HG02610 (cell line): ENCODE measurements around the gene MED12L.
"Not testable (repeated sequence)": the region's sequence is repeated elsewhere in the genome, so short reads cannot be mapped to it uniquely, and the experiment has no call there.

Experiments
- ATAC-seq: cut with Tn5 transposase; IDR thresholded peaks from one replicate; pipeline ENCODE4 v1.9.1; 2021; ENCODE audit warnings: mild to moderate bottlenecking, moderate library complexity; ENCODE audit not compliant: unreplicated experiment

The MED12L gene, protein sequence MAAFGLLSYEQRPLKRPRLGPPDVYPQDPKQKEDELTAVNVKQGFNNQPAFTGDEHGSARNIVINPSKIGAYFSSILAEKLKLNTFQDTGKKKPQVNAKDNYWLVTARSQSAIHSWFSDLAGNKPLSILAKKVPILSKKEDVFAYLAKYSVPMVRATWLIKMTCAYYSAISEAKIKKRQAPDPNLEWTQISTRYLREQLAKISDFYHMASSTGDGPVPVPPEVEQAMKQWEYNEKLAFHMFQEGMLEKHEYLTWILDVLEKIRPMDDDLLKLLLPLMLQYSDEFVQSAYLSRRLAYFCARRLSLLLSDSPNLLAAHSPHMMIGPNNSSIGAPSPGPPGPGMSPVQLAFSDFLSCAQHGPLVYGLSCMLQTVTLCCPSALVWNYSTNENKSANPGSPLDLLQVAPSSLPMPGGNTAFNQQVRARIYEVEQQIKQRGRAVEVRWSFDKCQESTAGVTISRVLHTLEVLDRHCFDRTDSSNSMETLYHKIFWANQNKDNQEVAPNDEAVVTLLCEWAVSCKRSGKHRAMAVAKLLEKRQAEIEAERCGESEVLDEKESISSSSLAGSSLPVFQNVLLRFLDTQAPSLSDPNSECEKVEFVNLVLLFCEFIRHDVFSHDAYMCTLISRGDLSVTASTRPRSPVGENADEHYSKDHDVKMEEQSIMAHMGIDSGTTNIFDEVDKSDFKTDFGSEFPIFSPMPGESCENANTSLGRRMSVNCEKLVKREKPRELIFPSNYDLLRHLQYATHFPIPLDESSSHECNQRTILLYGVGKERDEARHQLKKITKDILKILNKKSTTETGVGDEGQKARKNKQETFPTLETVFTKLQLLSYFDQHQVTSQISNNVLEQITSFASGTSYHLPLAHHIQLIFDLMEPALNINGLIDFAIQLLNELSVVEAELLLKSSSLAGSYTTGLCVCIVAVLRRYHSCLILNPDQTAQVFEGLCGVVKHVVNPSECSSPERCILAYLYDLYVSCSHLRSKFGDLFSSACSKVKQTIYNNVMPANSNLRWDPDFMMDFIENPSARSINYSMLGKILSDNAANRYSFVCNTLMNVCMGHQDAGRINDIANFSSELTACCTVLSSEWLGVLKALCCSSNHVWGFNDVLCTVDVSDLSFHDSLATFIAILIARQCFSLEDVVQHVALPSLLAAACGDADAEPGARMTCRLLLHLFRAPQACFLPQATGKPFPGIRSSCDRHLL (N-terminal part only)

DNA sequence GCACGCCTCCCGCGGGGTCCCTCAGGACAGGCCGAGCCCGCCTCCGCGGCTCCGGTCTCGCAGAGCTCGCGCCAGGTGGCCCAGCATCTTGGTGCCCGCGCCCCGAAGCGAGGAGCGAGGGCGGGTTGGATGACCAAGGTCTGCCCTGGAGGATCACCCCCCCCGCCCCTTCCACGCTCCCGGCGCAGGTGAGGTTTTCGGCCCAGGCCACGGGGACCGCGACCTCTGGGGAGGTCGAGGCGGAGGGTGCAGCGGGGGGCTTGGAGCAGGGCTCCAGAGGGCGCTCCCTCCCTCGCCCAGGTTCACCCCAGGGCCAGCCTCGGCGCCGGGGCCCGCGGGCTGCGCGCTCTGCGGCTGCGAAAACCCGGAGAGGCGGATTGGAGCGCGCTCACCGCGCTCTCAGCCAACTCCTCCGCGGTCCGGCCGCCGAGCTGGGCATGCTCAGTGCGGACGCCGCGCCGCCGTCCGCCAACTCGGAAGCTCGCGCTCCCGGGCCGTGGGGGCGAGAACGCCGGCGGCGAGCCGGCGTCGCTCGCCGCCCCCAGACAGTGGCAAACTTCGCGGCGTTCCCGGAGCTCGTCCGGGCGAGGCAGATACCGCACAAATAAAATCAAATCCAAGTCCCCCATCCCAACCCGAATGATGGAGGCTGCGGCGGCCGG is at the start of gene MED12L:
Gene MED12L (plus strand): TSS at position 438 of the 662 bp plus-strand sequence. CDS start 1,263 bp downstream, outside the sequence.
- ATAC-seq = peak; percentile 70

DNA sequence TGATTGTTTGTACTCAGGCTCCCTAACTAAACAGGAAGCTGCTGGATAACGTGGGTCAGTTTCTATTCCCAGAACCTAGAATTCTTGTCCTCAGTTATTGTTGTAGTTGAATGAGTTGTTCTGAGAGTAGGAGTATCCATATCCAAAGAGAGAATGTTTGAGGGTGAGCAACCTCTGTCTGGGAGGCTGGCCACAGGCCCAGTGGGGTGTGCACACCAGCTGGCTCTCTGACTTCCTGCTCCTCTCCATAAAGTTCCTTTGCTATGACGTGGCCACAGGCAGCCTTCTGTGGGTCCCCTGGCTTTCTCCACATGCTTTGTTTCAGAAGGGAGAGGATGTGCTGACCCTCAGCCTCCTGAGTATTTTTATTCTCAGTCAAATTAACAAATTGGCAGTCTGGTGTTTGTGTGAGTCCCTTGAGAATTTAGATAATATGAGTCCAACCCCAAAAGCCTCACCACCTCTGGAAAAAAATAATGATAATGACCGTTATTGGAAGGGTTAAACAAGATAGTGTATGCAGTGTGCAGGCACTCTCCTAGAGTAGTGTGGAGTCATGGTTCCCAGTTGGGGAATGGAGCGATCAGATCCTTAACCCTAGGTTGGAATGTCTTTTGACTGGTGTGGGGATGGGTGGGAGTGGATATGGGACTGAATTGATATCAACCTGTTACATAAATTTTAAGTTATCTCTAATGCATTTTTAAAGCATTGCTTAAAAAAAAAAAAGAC is 47.6 kb upstream of the MED12L start:
- ATAC-seq = no peak

DNA sequence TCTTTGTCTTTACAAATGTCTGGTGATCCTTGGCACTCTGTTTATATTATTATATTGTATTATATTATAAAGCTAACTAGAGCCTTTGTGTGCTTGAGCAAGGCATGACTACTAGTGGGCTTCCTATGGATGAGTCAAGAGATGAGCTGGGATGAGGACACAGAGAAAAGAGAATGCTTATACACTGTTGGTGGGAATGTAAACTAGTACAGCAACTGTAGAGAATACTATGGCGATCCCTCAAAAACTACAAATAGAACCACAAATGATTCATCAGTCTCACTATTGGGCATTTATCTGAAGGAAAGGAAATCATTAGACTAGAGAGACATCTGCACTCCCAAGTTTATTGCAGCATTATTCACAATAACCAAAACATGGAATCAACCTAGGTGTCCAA is 40.8 kb upstream of the MED12L start:
- no peak for ATAC-seq

DNA sequence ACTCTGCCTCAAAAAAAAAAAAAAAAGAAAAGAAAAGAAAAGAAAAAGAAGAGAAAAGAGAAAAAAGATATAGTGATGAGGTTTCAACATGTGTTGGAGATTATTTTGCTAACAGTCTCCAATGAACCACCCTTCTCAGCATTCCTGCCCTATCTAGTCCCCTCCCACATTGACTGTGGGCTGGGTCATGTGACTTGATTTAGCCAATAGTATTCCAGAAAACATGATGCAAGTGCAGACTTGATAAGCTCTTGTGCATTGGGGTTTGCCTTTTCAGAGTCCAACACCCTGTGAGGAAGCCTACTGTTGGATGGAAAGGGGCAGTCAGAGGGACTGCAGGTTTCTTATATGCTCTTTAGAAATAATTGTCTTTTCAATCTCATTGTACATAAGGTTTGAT is 37.8 kb upstream of the MED12L start:
- no peak for ATAC-seq

DNA sequence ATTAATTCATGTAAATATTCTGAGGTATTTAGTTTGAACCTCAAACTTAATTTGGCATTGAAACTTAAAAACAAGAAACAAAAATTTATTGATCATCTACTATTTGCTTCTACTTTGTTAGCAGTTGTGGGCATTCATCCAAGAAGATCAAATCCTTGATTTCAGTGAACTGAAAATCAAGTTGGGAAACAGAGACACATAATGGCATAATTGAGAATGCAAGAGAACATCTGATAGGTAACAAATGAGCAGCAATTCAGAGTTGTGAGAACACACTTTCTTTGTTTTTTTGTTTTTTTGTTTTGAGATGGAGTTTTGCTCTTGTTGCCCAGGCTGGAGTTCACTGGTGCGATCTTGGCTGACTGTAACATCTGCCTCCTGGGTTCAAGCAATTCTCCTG is 33.9 kb upstream of the MED12L start:
- ATAC-seq = no peak

DNA sequence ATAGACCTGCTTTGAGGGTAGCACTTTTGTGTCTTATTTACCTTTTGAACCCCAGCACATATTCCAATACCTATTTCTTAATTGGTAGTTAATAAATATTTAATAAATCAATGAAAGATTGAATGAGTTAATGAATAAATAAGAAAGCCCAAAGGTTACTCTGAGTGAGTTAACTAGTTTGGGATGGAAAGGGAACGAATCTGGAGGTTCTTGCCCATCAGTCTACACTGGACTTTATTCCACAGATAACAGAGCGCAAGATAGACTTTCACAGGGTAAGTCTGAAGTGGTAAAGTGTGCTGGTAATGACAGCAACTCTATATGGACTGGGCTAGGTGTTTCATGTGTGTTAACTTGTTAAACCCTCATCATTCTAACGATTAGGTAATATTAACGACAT is 33.1 kb upstream of the MED12L start:
- ATAC-seq = no peak

DNA sequence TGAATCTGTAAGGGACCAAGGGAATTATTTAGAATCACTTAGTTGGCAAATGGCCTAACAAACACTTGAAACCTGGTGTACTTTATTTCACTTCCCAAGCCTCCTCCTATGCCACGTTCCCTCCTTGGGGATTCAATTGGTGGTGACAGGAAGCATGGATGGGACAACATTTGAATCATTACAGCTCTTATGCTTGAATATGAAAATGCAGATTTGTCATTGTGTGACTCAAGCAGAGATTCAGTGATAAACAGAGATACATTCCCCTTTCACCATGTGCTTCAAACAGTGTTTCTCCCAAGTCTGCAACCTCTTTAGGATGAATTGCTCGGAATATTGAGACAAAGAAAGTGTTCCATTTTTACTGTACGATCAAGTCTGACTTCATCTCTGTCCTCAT is 32.7 kb upstream of the MED12L start:
- no peak for ATAC-seq

DNA sequence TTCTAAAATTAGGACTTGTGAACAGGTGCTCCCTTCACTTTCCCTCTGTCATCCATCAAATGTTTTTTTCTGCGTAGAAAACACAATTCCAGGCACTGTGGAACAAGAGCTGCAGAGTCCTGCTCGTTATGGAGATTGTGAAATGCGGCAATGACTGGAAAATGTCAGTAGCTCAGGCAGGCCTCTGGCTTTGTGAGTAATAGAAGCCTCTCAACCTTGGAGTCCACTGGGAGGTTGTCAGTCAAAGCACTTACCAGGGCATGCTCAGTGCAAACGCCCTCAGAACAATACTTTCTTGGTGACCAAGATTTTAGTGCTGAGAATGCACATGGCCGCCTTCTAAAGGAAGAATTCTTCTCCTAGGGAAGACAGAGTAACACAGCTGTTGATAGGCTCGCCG is 26.7 kb upstream of the MED12L start:
- ATAC-seq = no peak

DNA sequence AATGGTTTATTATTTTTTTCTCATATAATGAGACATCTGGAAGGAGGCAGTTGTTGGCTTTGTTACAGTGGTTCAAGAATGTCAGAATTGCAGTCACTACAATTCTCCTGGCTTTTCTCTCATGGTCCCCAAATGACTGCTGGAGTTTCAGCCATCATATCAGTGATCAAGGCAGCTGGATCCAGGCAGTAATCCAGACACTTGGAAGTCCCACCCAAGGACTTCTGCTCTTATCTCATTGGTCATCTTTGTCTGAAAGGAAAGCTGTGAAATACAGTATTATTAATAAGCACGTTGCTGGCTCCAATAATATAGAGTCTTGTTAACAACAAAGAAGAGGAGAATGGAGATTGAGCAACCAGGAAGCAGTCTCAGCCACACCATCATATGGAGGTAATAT is 22.9 kb upstream of the MED12L start:
- ATAC-seq = no peak

DNA sequence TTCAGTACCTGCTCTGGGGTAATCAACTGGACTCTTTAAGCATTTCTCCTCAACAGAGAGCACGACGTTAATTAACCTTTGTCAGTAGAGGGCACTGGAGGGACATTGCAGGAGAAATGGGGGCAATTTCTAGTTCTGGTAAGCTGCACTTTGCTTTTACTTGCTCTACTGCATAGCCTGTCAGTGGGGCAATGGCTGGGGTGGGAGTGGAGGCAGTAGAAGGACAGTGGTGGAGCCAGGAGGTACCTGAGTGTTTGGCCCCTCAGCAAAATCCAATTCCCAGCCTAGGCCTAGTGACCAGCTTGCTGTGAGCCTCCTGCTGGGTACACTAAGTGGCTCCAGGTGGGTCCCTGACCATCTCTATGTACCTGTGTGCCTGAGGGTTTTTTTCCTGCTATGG is 18.3 kb upstream of the MED12L start:
- ATAC-seq = no peak

DNA sequence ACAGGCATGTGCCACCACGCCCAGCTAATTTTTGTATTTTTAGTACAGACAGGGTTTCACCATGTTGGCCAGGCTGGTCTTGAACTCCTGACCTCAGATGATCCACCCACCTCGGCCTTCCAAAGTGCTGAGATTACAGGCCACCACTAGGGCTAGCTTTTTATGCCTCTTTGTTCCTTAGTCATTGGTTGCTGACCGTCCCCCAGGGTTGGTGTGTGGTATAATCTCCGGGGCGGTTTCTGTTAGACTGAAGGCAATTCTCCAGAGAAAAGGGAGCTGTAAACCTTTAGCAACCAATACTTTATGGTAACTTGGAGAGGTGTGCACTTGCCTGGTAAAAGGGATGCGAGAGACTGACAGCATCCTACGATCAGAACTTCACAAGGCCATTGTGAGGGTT is 12.6 kb upstream of the MED12L start:
- ATAC-seq = not testable (repeated sequence)

DNA sequence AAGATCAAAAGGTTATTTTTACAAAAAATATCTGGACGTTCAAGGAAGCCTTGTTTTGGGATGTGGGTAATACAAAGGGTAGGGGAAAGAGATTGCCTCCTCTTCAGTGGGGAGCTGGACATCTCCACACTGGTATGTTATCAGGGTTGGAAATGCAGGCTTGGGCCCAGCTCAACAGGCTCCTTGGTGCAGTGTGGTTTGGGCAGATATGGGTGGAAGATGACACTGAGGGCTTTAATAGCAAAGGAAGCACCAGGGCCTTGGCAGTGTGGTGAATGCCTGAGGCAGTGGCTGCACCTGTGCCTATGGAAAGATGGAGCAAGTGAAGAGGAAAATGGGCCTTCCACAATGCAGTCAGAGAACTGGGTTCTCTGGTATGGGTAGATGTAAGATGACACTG is 11.2 kb upstream of the MED12L start:
- no peak for ATAC-seq

DNA sequence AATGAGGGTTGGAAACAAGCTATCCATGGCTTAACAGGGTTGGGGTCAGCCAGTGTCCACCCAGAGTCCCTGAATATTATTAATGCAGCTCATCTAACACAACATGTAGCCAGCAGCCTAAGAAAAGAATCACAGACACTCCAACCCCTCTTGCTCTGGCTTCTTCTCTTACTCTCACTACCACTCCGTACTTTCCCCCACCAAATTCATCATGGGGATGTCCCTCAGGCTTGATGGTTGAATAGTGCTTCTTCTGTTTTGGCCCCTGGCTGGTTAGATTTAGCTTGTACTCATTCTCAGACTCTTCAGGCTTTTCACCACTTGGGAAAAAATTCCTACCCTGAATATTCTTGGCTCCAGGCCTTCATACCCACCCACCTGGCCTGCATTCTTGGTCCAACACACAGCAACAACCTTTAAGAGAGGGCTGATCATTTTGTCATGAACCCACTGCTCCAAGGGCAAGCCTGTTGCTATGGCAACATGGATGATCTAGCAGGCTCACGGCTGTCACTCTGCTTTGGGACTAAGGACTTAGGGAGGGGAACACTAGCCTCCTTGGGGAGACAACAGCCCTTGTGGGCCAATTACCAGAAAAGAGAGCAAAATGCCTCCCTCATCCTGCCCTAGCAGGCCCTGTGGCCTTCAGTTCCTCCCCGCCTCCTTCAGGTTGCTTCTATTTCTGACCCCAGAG is 9.4 kb upstream of the MED12L start:
- ATAC-seq = peak; percentile 86

DNA sequence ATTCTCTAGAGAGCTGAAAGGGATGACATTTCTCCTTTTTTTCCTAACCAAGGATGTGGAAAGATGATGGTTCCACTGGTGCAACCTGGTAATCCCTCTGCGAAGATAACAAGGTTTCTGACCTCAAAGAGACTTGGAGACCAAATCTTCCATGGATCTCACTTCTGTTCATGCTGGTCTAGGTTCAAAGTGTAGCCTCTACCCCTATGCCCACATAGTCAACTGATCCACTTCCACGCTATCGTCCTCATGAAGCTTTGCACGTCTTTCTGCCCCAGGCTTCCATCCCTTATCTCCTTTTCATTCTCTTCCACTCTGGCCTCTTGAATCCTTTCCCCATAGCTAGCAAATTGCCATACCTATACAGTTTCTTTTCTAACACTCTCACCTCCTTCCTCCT is 8.8 kb upstream of the MED12L start:
- ATAC-seq = no peak

DNA sequence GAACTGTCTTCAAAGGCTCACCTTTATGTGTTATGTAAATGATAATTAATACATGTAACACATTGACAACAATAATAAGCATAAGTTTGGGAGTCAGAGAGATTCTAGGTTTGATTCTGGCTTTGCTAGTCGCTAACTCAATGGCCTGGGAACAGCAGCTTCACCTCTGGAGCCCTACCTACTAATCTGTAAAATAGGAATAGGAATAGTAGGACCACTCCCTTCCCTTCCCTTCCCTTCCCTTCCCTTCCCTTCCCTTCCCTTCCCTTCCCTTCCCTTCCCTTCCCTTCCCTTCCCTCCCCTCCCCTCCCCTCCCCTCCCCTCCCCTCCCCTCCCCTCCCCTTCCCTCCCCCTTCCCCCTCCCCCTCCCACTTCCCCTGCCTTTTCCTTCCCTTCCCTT is 4.4 kb upstream of the MED12L start:
- not testable (repeated sequence) for ATAC-seq

DNA sequence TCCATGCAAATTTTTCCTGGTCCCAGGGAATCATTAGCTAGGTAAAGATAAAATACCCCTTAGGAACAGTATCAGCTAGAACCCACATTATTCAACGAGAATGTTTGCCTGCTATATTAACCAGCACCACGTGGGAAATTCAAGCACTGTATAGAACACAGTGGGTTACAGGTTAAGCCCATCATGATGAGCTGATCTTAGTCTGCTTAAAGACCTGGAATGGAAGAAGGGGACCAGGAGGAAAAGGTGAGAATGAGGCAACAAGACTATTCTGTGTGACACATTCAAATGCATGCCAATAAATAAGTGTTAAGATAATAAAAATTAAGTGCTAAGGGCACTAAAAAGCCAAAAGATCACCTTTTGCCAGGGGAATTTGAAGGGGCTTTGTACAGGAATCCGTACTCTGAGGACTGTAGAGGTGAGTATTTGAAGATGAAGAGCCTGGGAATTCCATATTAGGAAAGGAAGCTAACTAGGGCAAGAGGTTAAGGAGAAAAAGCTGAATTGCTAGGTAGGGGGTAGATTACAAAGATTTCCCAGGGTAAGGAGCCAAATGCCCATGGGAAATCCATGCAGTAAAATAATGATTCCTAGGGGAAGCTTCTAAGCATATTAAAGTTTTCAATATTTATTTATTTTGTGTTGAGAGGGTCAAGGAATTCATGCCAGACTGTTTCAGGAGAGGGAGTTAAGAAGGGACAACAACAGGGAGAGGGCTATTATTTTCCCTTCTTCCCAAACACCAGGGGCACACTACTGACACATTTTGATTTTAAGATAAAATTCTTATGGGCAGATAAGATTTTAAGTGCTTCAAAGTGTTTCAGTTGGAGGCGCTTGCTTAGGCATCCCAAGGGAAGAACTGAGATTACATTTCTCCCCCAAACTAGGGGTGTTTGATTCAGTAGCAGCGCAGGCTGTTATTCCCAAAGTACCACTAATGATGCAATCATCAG is 2.3 kb upstream of the MED12L start:
- no peak for ATAC-seq

DNA sequence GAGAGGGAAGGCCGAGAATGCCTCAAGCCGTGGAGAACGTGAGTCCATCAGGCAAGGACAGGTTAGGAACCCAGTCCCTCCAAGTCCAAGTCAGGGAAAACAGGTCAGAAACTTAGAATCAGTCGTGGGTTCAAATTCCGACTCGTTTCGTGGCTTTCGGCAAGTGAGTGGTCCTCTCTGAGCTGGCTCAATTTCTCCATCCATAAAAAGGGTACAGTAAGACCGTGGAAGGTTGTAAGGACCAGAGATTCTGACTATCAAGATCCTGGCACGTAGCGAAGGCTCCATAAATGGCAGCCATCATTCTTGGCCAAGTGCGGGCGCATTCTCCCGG is 604 bp upstream of the MED12L start:
- ATAC-seq = no peak

DNA sequence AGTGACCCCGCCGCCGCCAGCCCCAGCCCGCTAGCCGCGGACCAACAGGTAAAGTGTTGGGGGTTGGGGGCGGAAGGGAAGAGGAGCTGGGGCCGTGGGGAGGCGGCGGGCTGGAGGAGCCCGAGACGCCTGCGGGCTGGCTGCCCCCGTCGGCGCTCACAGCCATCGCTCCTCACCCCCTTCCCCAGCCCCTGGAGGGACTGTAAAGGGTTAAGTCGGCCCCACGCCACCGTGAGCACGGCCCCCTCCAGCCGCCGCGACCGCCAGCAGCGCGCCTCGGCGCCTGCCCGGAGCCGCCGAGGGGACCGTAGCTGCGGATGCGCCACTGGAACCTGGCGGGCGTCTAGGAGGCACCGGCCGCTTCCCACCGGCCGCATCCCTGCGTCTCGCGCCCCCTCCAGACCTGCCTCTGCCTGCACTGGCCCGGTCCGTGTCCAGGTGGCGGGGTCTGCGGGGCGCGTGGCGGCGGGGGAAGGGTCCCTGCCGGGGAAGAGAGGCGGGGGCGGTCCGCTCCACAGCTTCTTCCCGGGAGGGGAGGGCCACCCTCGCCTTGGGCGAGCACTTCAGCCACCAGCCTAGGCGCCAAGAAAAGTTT is 522 bp downstream of the MED12L start:
- ATAC-seq = peak; percentile 9
